Left ventricle myocardium inferior (tissue), 1 donor: ENCODE measurements around the gene FHIP2A. TPM values are rescaled to one million over a fixed set of nuclear protein-coding genes. Genes with fewer than 3 reads are reported as not detected.

Experiments used
- DNase-seq: peaks from one replicate; pipeline ENCODE4 v3.0.0-alpha.2; 2020
- H3K27ac ChIP-seq: fragments of 200-600 bp; replicated peaks from 2 replicates; pipeline ENCODE4 v1.8.0; 2021
- H3K27me3 ChIP-seq: fragments of 200-600 bp; 2 replicates; pipeline ENCODE4 v1.8.0; 2021; ENCODE audit warnings: low read depth
- H3K36me3 ChIP-seq: fragments of 200-600 bp; 2 replicates; pipeline ENCODE4 v1.8.0; 2021
- H3K4me1 ChIP-seq: fragments of 200-600 bp; 2 replicates; pipeline ENCODE4 v1.8.0; 2021
- H3K4me3 ChIP-seq: fragments of 200-600 bp; 2 replicates; pipeline ENCODE4 v1.8.0; 2021; ENCODE audit warnings: mild to moderate bottlenecking, moderate library complexity
- H3K9me3 ChIP-seq: fragments of 200-600 bp; replicated peaks from 2 replicates; pipeline ENCODE4 v1.8.0; 2021
- intact Hi-C: fragments of 100-400 bp; cut with micrococcal nuclease; formaldehyde crosslinking; loops from one replicate; pipeline ENCODE4 v1.11.0; 2022
- total RNA-seq: library from RNA; stranded (reverse); fragmentation: NEBNext Ultra II Directional; extraction: Animal tissue kit (Norgen Biotek cat#: 25700); gene quantifications from one replicate; pipeline ENCODE4 v1.2.1, GENCODE V29; 2021
- TF ChIP-seq, protein P1 (sequence below): fragments of 200-600 bp; IDR thresholded peaks from 2 replicates; pipeline ENCODE4 v1.8.0; 2021; ENCODE audit warnings: antibody characterized with exemption, mild to moderate bottlenecking, borderline replicate concordance
- donor health status: DM: no; HTN: yes; CAD: no; lungs with severe emphysema.

FHIP2A gene
- total RNA-seq, 1 donor from 2014 or later = 26.6 TPM

GRCh38 chr10:114869520-114869892 is 47.9 kb downstream of the FHIP2A start:
- TF ChIP-seq, protein P1, sequence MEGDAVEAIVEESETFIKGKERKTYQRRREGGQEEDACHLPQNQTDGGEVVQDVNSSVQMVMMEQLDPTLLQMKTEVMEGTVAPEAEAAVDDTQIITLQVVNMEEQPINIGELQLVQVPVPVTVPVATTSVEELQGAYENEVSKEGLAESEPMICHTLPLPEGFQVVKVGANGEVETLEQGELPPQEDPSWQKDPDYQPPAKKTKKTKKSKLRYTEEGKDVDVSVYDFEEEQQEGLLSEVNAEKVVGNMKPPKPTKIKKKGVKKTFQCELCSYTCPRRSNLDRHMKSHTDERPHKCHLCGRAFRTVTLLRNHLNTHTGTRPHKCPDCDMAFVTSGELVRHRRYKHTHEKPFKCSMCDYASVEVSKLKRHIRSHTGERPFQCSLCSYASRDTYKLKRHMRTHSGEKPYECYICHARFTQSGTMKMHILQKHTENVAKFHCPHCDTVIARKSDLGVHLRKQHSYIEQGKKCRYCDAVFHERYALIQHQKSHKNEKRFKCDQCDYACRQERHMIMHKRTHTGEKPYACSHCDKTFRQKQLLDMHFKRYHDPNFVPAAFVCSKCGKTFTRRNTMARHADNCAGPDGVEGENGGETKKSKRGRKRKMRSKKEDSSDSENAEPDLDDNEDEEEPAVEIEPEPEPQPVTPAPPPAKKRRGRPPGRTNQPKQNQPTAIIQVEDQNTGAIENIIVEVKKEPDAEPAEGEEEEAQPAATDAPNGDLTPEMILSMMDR = no peak
- Histone ChIP-seq H3K27ac (no peak overlapping the region), H3K36me3 (peaks cover 18% of the 10 kb centered on the region), H3K4me1 (no peaks in the 10 kb centered on the region), H3K9me3 (no peaks in the 10 kb centered on the region), H3K4me3 (no peak overlapping the region), H3K27me3 (no peaks in the 10 kb centered on the region)
- intact Hi-C loops = no loop called here
- DNase-seq = no peak

DNA sequence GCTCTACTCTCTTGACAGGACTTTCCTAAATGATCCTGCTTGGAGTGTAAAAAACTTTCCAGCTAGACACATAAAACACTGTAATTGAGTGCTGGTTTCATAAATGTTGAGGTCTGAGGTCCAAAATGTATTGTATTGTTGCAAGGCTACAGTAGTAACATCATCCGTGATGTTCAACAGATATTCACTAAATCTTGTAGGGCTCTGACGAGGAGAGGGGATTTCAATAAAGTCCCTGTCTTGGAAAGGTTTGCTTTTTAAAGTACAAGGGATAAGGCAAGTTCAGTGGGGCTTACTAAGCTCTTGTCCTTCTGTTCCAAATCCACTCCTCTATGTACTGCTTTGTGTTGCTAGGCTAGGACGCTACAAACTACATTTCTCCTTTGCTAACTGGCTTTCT is 48.9 kb downstream of the FHIP2A start:
- TF ChIP-seq, protein P1 = no peak
- Histone ChIP-seq H3K4me1 (no peaks in the 10 kb centered on the region), H3K4me3 (no peak overlapping the region), H3K27me3 (no peaks in the 10 kb centered on the region), H3K36me3 (peaks cover 10% of the 10 kb centered on the region), H3K27ac (no peak overlapping the region), H3K9me3 (no peaks in the 10 kb centered on the region)
- no peak for DNase-seq
- intact Hi-C loops = loop anchor here (10.0 kb wide), 1 partner anchor 254 kb away; no protein-coding TSS in a partner anchor

DNA sequence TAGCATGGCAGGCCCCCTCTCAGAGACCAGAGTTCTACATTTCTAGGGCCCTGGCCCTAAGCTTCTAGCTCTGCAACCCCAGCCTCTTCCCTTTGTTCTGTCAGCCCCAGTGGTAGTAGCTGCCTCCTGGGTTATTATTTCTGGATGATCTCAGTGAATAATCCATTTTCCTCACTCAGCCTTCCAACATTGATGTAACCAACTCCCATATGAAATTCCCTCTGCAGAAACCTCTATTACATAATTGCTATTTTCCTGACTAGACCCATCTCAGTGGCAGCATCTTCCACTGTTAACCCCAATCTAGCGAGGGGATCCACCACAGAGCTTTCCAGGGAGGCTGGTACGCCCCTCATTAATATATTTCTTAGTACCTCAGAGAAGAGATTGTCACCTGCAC is 49.8 kb downstream of the FHIP2A start:
- TF ChIP-seq, protein P1 = no peak
- peaks cover 5% of the 10 kb centered on the region for H3K27me3 ChIP-seq
- H3K4me1 ChIP-seq = no peaks in the 10 kb centered on the region
- peaks cover 2% of the 10 kb centered on the region for H3K36me3 ChIP-seq
- no peaks in the 10 kb centered on the region for H3K9me3 ChIP-seq
- no peak for DNase-seq
- intact Hi-C loops = loop anchor here (10.0 kb wide), 1 partner anchor 253 kb away; no protein-coding TSS in a partner anchor
- H3K27ac ChIP-seq = no peak overlapping the region
- no peak overlapping the region for H3K4me3 ChIP-seq

Other genes starting within 250 kb of the FHIP2A start
- 674 TPM for gene ABLIM1, start 163.5 kb upstream of the FHIP2A start, total RNA-seq
- 18.4 TPM for gene TRUB1, start 116.4 kb downstream of the FHIP2A start, total RNA-seq